GM11168 (cell line): ENCODE results near the gene MYRF.

ENCODE experiments used
- in situ Hi-C: fragments of 300-500 bp; cut with MboI; formaldehyde crosslinking; loops from one replicate; pipeline ENCODE4 v1.12.0; 2022; ENCODE audit warnings: low sequenced_read_pairs; ENCODE audit not compliant: unreplicated experiment

Gene MYRF

DNA sequence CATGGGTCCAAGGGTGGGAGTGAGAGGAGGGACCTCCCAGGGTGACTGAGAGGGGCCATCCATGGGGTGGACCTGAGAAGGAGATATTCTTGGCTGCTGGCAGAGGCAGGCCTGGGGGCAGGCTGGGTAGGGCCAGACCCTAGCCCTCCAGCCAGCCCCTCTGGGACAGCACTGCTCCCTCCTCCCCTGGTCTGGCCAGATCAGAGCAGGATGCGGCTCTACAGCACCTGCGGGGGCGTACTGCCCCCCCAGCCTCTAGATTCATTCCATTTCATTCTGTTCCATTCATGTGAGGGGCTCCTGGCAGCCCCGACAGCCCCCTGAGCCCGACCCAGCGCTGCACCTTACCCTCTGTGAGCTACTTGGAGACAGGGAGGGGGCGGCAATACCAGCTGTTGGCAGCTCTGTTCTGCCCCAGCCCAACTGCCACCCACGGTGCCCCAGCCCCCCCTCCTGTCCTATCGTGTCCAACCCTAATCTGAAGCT is 34.3 kb upstream of the MYRF start:
- in situ Hi-C loops: no loop called here

DNA sequence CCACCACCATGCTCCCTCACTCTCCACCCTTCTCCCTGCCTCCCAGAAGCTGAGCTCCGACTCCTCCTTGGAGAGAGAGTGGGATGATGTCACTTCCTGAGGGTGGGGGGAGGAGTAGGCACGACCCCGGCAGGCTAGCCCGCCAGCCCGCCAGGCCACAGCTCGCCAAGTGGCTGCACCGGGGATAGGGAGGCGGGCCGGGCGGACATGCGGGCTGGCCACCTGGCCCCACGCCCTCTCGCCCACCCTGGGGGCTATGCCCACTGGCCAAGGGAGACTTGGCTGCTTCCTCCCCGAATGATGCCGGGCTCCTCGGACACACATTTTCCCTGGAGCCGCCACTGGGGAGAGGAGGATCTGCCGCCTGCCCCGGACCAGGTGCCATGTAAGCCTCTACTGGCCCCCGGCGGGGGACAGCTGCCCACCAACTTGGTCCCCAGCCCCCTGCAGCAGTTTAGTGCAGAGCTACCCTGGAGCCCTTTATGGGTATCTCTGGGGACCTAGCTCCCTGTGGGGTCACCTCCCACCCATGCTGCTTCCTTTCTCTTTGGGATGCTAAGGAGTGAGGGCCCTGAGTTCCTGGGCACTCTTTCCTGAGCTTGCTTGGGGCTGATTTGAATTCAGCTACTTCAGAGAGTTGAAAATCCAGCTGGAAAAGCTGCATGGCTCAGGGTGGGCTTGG is 33.7 kb upstream of the MYRF start:
- in situ Hi-C loops: no loop called here

- in situ Hi-C loops: no loop called here
Measured at GRCh38 chr11:61719978-61720377, 32.5 kb upstream of the MYRF start.

DNA sequence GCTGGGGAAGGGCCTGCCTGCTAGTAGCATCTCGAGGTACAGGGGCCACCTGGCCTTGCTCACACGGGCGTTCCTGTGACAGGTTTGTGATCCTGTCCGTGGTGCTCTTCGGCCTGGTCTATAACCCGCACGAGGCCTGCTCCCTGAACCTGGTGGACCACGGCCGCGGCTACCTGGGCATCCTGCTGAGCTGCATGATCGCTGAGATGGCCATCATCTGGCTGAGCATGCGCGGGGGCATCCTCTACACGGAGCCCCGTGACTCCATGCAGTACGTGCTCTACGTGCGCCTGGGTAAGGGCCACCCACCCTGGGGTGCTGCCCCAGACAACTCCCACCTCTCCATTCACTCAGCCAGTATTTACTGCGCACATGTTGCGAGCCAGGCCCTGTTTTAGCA is 31.8 kb upstream of the MYRF start:
- in situ Hi-C loops: no loop called here

DNA sequence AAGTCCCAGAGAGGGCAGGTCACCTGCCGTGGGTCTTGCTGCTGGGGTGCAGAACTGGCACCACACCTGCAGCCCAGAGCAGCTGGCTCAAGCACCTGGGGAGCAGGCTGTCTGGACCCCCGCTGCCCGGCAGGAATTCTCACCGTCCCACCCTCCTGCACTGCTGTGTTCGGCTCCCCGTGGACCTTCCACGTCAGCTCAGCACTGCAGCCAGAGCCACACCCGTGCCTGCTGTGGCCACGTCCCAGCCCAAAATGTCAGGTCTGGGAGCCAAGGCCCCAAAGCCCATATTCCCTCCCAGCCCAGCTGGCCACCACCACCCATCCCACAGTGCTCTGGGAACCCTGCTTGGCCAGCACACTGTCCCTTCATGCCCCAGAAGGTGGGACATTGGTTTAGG is 28.0 kb upstream of the MYRF start:
- in situ Hi-C loops: no loop called here

GRCh38 chr11:61725781-61726231 is 26.6 kb upstream of the MYRF start:
- in situ Hi-C loops: no loop called here

DNA sequence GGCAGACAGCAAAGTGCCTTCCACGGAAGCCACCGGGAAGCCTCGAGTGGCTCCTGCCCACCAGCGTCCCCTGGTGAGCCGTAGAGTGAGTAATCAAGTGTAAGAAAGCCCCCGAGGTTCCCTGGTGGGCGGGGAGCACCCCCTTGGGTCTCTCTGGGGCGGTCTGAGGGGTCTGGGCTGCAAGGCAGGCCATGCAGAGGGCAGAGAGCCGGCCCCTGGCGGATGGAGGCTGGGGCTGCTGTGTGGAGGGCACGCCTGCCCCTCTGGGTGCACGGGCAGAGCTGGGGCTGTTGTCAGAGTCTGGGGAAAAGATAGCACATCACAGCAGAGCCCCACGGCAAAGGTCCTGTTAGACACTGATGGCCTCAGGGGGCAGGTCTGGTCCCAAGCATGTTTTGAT is 25.7 kb upstream of the MYRF start:
- in situ Hi-C loops: no loop called here

DNA sequence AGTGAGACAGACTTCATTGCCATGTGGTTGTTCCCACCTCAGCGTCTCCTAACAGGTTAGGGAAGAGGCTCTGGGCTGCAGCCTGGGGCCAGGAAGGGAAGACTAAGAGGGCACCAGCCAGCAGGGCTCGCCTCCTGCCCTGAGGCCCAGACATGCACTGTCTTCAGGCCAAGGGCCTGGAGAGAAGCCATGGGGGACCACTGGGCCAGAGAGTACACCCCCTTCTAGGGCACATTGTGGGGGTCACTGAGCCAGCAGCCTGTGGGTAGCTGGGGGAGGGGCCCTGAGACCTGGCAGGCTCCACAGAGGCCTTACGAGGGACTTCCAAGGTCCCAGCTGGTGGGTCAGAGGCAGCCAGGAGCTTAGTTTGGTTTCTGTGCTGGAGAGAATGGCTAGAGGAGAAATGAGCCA is 25.0 kb upstream of the MYRF start:
- in situ Hi-C loops: no loop called here

- in situ Hi-C loops: no loop called here
Measured at GRCh38 chr11:61728066-61728939, 24.1 kb upstream of the MYRF start.

- in situ Hi-C loops: no loop called here
Measured at GRCh38 chr11:61728940-61729219, 23.6 kb upstream of the MYRF start.

GRCh38 chr11:61730240-61730994 is 22.0 kb upstream of the MYRF start:
- in situ Hi-C loops: no loop called here

DNA sequence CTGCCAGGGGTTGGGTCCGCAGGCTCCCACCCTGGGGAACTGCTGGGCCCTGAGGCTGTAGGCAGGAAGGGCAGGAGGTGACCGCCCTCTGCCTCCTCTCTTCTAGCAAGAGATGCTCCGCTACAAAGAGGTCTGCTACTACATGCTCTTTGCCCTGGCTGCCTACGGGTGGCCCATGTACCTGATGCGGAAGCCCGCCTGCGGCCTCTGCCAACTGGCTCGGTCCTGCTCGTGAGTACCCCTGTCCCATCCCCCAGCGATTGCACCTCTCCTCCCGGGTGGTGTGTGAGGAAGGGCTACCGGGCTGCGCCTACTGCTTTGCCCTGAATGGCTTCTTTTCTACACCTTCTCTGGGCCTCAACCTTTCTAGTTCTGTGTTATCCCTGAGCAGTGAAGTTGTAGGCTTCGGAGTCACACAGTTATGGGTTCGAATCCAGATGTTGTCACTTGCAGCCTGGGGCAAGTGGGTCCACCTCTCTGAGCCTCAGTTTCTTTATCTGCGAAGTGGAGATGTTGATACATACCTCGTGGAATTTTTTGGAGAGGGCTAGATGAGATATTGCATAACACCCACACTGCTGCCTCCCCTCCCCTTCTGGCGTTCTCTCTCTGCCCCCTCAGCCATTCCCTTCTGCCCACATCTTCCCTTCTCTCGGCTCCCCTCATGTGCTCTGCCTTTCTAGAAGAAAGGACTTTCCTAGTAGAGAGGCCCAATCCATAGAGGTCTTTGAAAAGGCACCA is 21.1 kb upstream of the MYRF start:
- in situ Hi-C loops: no loop called here

DNA sequence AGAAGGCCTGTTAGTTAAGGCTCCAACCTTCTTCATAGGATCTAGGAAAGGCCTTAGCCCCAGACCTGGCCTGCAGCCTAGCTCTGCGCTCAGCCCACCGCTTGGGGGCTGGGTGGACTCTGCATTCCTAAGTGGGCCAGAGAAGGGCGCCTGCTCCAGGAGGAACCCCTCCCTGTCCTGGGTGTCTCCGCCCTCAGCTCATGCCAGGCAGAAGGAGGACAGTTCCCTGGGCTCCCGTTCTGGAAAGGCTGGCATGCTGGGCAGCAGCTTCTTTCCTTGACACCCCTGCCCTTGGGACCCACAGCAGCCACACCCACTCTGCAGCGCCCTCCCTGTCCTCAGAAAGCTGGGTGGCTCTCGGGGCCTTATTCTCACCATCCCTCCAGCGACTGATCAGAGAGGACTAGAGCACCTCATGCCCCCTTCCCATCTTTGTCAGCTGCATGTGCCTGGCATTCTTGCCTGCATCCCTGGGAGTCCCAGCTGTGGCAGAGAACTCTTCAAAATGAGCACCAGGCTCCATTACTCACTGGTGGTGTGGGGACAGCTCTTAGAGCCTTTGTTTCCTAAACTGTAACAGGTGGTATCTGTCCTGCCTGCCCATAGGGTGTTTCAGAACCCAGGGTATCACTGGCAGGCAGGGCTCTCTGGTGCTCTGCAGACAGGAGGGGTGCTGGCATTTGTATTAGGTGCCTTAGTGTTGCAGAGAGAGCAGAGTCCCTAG is 20.3 kb upstream of the MYRF start:
- in situ Hi-C loops: no loop called here

DNA sequence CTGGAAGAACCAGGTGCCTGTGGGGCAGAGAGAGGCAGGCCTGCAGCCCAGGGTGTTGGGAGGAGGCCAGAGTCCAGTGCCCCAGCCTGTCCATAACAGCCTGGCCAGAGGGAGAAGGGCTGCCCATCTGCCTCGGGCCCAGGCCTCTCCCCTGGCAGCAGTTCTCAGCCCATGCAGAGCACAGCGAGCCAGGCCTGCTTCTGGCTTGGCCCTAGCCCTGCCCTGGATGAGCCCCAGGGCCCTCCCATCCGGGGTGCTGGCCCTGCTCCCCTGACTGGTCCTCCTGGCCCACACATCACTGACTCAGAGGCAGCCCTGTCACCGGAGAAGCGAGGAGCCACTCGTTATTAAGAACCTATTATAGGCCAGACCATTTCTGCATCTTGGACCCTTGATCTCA is 19.7 kb upstream of the MYRF start:
- in situ Hi-C loops: no loop called here

GRCh38 chr11:61733120-61733978 is 19.1 kb upstream of the MYRF start:
- in situ Hi-C loops: no loop called here

- in situ Hi-C loops: no loop called here
Measured at GRCh38 chr11:61734767-61735166, 17.7 kb upstream of the MYRF start.

DNA sequence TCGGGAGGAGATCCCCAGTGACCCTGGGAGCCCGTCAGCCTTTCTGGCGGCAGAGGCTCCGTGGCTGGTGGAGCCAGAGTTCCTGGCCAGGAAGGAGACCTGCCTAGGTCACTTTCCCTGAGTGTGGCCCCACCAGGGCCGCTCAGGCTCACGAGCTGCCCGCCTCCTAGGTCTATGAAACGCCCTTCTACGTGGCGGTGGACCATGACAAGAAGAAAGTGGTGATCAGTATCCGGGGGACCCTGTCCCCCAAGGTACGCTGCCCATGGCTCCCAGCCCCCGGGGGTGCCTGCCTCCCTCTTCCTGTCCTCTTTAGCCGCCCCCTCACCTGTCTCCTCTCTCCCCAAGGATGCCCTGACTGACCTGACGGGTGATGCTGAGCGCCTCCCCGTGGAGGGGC is 17.0 kb upstream of the MYRF start:
- in situ Hi-C loops: no loop called here

- in situ Hi-C loops: no loop called here
Measured at GRCh38 chr11:61736310-61736709, 16.1 kb upstream of the MYRF start.

DNA sequence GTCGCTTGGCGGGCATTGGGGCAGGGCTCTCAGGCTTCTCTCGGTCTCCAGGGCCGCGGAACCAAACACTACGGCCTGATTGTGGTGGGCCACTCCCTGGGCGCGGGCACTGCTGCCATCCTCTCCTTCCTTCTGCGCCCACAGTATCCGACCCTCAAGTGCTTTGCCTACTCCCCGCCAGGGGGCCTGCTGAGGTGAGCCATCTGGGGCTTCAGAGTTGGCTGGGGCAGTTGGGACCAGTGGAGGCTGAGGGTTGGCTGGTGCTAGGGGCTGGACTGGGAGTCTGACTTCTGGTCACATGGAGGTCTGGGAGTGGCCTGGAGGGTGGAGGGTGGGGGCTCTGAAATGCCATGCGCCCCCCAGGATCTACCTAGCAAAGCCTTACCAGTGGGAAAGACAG is 15.3 kb upstream of the MYRF start:
- in situ Hi-C loops: no loop called here
